ENCODE data around the gene GRIFIN.
"Not testable (repeated sequence)": the region's sequence is repeated elsewhere in the genome, so short reads cannot be mapped to it uniquely, and the experiment has no call there.

Gene GRIFIN

GRCh38 chr7:2477447-2478398 lies 1.5 kb upstream of the GRIFIN start:
- DNase-seq = no peak

- no peak for DNase-seq
Observed at GRCh38 chr7:2476776-2477446, 713 bp upstream of the GRIFIN start.

DNA sequence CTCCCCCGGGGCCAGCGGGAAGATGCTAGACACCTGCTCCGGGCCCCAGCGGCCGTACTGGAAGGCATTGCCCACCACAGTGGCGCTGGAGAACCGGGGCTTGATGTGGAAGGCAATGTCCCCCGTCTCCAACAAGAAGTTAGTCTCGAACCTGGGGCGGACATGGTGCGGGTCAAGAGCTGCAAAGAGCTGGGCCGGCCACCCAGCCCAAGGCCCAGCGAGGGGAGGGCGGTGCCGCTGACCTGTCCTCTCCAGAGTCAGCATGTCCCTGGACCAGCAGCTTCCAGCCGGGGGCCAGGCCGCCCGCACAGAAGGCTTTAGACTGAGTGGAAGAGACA lies 551 bp downstream of the GRIFIN start:
- DNase-seq = no peak

GRCh38 chr7:2474813-2475677 lies 1.2 kb downstream of the GRIFIN start:
- no peak for DNase-seq

DNA sequence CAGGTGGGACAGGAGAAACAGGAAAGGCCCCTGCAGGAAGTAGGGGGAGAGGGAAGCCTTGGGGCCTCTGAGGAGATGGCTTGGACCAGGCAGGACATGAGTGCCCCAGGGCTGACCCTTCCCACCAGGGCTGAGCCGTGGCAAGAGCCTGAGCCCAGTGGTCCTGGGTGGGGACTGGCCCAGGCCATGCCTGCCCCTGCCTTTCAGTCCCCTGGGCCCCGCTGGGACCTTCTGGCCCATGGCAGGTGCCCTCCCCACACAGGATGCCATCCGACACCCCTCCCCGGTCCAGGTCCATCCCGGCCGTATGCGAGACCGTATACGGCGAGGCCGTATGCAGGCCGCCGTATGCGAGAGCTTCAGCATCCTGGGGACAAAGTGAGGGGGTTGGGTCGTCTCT lies 2.0 kb downstream of the GRIFIN start:
- no peak for DNase-seq

DNA sequence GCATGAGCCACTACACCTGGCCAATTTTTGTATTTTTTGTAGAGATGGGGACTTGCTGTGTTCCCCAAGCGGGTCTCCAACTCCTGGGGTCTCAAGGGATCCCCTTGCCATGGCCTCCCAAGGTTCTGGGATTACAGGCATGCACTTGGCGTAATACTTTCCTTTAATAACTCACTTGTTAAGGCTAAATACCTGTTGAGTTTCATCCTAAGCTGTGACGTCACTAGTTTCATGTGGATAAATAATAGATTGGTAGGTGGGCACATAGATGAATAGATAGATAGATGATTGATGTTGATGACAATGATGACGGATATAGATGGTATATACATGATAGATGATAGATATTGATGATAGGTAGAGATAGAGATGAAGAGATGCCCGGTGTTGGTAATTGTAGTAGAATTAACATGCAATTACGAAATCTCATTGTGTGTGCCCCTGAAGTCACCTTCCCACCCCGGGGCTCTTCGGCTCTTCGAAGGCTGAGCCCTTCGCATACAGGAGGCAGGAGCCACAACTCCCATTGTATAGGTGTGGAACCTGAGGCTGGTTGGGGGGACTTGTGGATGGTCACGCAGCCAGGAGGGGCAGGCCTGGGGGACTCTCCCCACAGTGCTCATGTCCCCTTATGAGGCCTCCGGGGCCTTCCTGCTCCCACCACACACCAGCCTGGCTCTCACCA lies 2.6 kb downstream of the GRIFIN start:
- DNase-seq = no peak

DNA sequence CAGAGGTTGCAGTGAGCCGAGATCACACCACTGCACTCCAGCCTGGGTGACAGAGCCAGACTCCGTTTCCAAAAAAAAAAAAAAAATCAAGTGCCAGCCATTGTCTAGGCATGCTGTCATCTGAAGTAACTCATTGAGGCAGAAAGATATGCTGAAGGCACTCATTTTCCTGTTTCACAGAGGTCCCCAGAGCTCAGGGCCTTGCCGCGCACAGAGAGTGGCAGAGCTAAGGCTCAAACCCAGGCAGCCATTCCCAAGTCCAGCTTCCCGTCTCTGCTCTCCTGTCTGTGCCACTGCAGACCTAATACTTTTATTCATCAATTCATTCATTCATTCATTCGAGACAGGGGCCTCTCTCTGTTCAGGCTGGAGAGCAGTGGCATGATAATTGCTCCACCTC lies 3.5 kb downstream of the GRIFIN start:
- DNase-seq = no peak

DNA sequence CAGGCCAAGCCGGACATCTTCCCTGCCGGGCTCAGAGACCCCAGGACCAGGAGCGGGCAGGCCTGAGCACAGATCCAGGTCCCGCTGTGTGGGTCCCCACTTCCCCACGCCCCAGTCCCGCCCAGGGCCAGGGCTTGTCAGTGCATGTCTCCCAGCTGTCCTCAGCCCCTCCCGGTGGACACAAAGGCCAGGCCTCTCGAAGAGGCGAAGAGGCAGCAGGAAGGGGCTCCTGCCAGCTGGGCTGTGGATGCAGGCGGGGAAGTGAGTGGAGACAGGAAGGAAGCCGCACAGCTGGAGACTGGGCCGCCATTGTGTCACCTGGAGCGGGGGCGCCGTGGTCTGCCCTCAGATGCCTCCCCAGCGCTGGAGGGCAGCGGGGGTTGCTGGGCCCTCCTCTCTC lies 4.8 kb downstream of the GRIFIN start:
- DNase-seq = peak; percentile 3

DNA sequence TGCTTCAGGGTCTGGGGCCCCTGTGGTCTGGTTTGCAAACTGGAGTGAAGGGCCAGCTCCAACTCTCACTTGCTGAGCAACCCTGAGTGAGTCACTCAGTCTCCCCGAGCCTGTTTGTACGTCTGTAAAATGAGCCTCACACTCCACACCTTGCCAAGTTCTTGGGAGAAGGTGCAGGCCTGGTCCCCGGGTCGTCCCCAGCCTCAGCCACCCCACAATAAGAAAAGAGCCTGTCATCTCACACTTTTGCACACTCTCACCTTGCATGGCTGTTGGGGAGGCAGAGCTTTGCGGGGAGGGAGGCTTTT lies 5.2 kb downstream of the GRIFIN start:
- no peak for DNase-seq

- DNase-seq = no peak
Observed at GRCh38 chr7:2470204-2471021, 5.8 kb downstream of the GRIFIN start.

- DNase-seq = not testable (repeated sequence)
Observed at GRCh38 chr7:2469460-2470203, 6.6 kb downstream of the GRIFIN start.

DNA sequence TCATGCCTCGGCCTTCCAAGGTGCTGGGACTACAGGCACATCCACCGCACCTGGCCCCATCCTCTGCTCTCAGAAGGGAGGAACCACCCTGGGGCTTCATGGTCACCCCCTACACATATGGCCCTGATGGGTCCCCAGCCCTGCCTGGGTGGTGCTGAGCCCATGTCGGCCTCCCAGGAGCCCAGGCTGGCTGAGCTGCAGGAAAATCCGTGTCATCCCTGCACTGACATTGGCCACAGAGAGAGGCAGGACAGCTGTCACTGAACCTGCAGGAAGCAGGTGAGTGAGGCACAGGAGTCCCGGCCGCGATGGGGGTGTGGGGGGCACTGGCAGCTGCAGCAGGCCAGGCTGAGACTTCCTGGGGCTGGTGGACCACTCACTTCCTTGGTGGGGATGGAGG lies 8.0 kb downstream of the GRIFIN start:
- DNase-seq = no peak

DNA sequence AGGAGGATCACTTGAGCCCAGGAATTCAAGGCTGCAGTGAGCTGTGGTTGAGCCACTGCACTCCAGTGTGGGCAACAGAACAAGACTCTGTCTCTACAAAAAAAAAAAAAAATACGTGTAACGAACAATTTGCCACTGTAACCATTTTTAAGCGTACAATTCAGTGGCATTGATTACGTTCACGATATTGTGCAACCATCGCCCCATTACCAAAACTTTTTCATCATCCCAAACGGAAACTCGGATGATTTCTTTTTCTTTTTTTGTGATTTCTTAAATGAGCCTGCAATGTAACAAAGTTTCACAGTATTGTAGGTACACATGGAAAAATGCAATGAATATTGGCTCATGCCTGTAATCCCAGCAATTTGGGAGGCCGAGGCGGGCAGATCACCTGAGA lies 9.5 kb downstream of the GRIFIN start:
- DNase-seq = no peak

GRCh38 chr7:2465928-2466327 lies 10.3 kb downstream of the GRIFIN start:
- no peak for DNase-seq

DNA sequence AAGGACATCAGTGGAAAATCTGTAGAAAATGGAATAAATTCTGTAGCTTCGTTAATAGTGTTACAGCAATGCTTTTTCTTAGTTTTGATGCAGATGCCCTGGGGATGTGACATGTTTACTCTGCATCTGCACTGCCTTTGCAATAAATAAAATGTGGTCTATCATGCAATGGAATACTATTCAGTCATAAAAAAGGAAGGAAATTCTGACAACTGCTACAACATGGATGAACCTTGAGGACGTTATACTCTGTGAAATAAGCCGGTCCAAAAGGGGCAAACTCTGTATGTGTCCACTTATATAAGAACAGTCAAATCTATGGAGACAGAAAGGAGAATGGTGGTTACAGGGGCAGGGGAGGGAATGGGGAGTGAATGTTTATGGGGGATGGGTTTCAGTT lies 13.5 kb downstream of the GRIFIN start:
- no peak for DNase-seq

DNA sequence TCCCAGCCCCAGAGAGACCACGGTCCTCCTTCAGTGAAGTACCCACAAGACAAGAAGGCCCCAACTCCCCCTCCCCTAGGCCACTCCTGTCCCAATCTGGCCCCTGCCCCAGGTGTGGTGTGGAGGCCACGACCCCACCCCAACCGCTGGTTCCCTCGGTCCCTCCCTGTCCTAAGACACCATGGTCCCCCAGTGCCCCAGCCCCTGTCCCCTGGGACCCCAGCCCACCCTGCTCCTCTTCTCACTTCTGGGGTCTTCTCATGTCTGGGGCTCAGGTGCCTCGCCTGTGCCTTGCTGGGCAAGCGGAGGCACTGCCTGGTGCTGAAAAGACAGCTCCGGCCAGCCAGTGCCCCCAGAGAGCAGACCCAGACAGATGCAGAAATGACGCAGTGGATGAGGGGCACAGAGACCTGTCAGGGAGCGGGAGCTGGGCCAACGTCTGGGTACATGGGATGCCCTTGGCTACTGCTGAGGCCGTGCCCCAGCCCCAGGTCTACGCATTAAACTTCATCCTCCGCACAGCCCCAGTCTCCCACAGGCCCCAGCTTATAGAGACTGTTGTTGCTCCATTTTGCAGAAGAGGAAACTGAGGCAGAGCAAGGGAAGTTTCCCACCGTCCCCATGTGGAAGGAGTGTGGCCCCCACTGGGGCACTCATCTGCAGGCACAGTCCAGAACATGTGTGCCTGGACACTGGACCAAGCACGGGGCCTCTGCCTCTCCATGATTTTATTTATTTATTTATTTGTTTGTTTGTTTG lies 14.8 kb downstream of the GRIFIN start:
- DNase-seq = no peak

DNA sequence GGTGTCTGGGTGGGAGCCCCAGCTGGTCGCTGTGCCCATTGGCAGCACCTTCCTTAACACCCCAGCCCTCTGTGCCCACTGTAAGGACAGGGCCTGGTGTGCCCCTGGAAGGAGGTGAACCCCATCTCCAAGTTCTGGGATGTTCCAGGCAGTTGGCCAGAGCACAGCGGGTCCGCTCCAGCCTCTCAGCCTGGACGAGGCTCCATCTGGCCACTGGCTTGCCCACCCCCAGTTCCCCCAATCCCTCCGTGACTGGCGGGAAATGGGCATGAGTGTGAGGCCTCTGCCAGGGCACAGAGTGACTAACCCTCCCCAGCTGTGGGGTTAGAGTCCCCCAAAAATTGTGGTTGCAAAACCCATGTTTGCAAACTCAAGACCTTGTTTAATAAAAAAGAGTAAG lies 15.6 kb downstream of the GRIFIN start:
- no peak for DNase-seq

DNA sequence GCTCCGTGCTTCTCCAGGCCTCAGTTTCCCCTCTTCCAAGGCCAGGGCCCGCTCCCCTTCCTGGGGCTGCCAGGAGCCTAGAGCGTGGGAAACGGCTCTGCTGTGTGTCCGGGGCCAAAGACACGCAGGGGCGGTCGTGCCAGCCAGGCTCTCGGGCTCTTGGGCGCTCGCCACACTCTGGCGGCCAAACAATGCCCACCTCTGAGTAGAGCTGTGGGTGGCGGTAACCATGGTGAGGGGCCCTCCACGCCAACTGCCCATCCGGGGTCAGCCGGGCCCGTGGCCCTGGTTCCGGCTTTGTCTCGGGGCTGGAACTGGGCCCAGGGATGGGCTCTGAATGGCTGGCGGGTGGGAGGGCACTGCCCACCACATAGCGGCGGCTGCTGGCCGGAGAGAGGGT lies 16.0 kb downstream of the GRIFIN start:
- no peak for DNase-seq

DNA sequence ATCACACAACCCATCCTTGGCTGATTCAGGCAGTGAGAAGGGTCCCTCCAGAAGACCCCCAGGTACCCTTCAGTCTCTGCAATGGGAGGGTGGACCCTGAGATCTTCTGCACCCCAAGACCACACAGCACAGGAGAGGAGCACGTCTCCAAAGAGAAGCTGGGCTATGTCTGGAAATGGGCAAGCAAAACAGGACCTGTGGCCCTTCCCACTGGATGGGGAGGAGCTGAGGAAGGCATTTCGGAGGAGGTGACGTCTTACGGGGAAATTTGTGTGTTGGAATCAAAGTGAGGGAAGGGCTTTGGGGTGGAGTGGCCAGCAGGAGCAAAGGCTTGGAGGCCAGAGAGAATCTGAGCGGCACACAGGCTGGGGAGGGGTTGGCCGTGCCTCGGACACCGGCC lies 16.5 kb downstream of the GRIFIN start:
- no peak for DNase-seq

DNA sequence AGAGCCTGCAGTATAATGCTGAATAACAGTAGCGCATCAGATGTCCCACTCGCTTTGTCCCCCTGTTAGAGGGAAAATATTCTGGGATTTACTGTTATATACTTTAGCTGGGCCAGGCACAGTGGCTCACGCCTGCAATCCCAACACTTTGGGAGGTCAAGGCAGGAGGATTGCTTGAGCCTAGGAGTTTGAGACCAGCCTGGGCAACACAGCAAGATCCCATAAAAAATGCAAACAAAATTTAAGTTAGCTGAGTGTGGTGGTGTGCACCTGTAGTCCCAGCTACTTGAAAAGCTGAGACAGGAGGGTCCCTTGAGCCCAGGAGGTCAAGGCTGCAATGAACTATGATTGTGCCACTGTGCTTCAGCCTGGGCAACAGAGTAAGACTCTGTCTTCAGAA lies 22.3 kb downstream of the GRIFIN start:
- not testable (repeated sequence) for DNase-seq
